Measurements from ENCODE around the gene ITGA8. TPM values are rescaled to one million over a fixed set of nuclear protein-coding genes. Genes with fewer than 3 reads are reported as not detected.

ITGA8 gene
- total RNA-seq, 1 donor from 2014 or later = not detected

GRCh38 chr10:15672469-15672868, 47.3 kb downstream of the ITGA8 start:
- Mint-ChIP-seq H3K27ac (no peak overlapping the region), H3K4me1 (no peaks in the 10 kb centered on the region), H3K4me3 (no peak overlapping the region), H3K9me3 (no peaks in the 10 kb centered on the region), H3K36me3 (ENCODE audit: low read depth) (no peaks in the 10 kb centered on the region), H3K27me3 (no peaks in the 10 kb centered on the region)
- TF ChIP-seq CTCF (IDR thresholded peaks at IDR 0.05) = no peak
- POLR2A ChIA-PET = no interaction called here
- DNase-seq = no peak
- intact Hi-C loops (cut with micrococcal nuclease) = no loop called here
- CTCF ChIA-PET = no interaction called here
- no peak for ATAC-seq (ENCODE audit: low read depth)

GRCh38 chr10:15670880-15671279, 48.8 kb downstream of the ITGA8 start:
- TF ChIP-seq CTCF (IDR thresholded peaks at IDR 0.05) = no peak
- Mint-ChIP-seq H3K4me1 (no peaks in the 10 kb centered on the region), H3K27ac (no peak overlapping the region), H3K27me3 (no peaks in the 10 kb centered on the region), H3K4me3 (no peak overlapping the region), H3K36me3 (ENCODE audit: low read depth) (no peaks in the 10 kb centered on the region), H3K9me3 (no peaks in the 10 kb centered on the region)
- no peak for DNase-seq
- no peak for ATAC-seq (ENCODE audit: low read depth)
- POLR2A ChIA-PET = no interaction called here
- intact Hi-C loops (cut with micrococcal nuclease) = no loop called here
- CTCF ChIA-PET = no interaction called here

- no peaks in the 10 kb centered on the region for H3K27me3 Mint-ChIP-seq
- H3K27ac Mint-ChIP-seq = no peak overlapping the region
- H3K9me3 Mint-ChIP-seq = peaks cover 2% of the 10 kb centered on the region
- POLR2A ChIA-PET = no interaction called here
- CTCF ChIA-PET = no interaction called here
- TF ChIP-seq CTCF (IDR thresholded peaks at IDR 0.05) = no peak
- ATAC-seq (ENCODE audit: low read depth) (no peak), DNase-seq (no peak)
- no peaks in the 10 kb centered on the region for H3K4me1 Mint-ChIP-seq
- intact Hi-C loops (cut with micrococcal nuclease) = no loop called here
- no peaks in the 10 kb centered on the region for H3K36me3 Mint-ChIP-seq (ENCODE audit: low read depth)
- H3K4me3 Mint-ChIP-seq = no peak overlapping the region
These were observed 58.1 kb downstream of the ITGA8 start for GRCh38 chr10:15661574-15661973.

- no peaks in the 10 kb centered on the region for H3K36me3 Mint-ChIP-seq (ENCODE audit: low read depth)
- intact Hi-C loops (cut with micrococcal nuclease) = no loop called here
- no peak for ATAC-seq (ENCODE audit: low read depth)
- no peak for TF ChIP-seq CTCF (IDR thresholded peaks at IDR 0.05)
- H3K27ac Mint-ChIP-seq = no peak overlapping the region
- POLR2A ChIA-PET = no interaction called here
- H3K4me1 Mint-ChIP-seq = no peaks in the 10 kb centered on the region
- no peak overlapping the region for H3K4me3 Mint-ChIP-seq
- H3K27me3 Mint-ChIP-seq = no peaks in the 10 kb centered on the region
- peaks cover 2% of the 10 kb centered on the region for H3K9me3 Mint-ChIP-seq
- CTCF ChIA-PET = no interaction called here
- no peak for DNase-seq
These were observed 58.7 kb downstream of the ITGA8 start for GRCh38 chr10:15660990-15661389.

- Mint-ChIP-seq H3K4me1 (no peaks in the 10 kb centered on the region), H3K4me3 (no peak overlapping the region), H3K27me3 (no peaks in the 10 kb centered on the region), H3K36me3 (ENCODE audit: low read depth) (no peaks in the 10 kb centered on the region), H3K27ac (no peak overlapping the region), H3K9me3 (peaks cover 2% of the 10 kb centered on the region)
- DNase-seq (no peak), ATAC-seq (ENCODE audit: low read depth) (no peak)
- ChIA-PET POLR2A (no interaction called here), CTCF (no interaction called here)
- intact Hi-C loops (cut with micrococcal nuclease) = no loop called here
- TF ChIP-seq CTCF (IDR thresholded peaks at IDR 0.05) = no peak
These were observed 61.5 kb downstream of the ITGA8 start for GRCh38 chr10:15658069-15658702.

All from activated B cell treated with CpG ODN at 0.5 μM for 24 hours (primary cell).